Endothelial cell of umbilical vein (primary cell): ENCODE measurements around the gene WIPI1. TPM values are rescaled to one million over a fixed set of nuclear protein-coding genes. Genes with fewer than 3 reads are reported as not detected.

Experiments
- BruUV-seq: library from RNA; stranded (reverse); fragments of 400-500 nt; replicated peaks from 2 replicates; lab custom pipeline; 2021; lab: Mats Ljungman, UMichigan
- CTCF ChIA-PET: fragments of 300-600, 350-600 bp; sonication (Branson Sonifier 250); formaldehyde crosslinking; loops from one replicate; lab custom pipeline; 2021; ENCODE audit warnings: antibody characterized with exemption, inconsistent platforms; lab: Charles Lee
- POLR2A ChIA-PET: fragments of 300-600, 350-600 bp; sonication (Branson Sonifier 250); formaldehyde crosslinking; loops from one replicate; lab custom pipeline; 2021; ENCODE audit warnings: antibody characterized with exemption, inconsistent platforms; lab: Charles Lee
- DNase-seq: peaks from one replicate; pipeline ENCODE4 v3.0.0-alpha.2; 2011; ENCODE audit warnings: low read depth, low spot score
- FAIRE-seq: peaks from 2 replicates; lab custom pipeline; 2011; peaks lifted over from hg19 to GRCh38; lab: Jason Lieb, UNC
- H2AFZ ChIP-seq: 2 replicates; pipeline ENCODE4 v1.6.0; 2012; ENCODE audit warnings: low read depth, low read length, control low read depth, inconsistent platforms
- H3K27ac ChIP-seq: 2 replicates; pipeline ENCODE4 v1.5.1; 2011; ENCODE audit warnings: low read depth, mild to moderate bottlenecking, control low read depth, low read length, moderate library complexity; ENCODE audit not compliant: insufficient read depth
- H3K27me3 ChIP-seq, 2 experiments: 2 replicates each; pipeline versions ENCODE4 v1.6.0 to v1.6.1; 2011; ENCODE audit warnings: low read length in 2 of 2, mixed read lengths in 1 of 2; ENCODE audit not compliant: control insufficient read depth in 2 of 2, insufficient read depth in 2 of 2
- H3K36me3 ChIP-seq, 2 experiments: 2 replicates in 1 of 2; 3 replicates in 1 of 2; pipeline ENCODE4 v1.5.1; 2011; ENCODE audit warnings: low read length in 2 of 2, mild to moderate bottlenecking in 1 of 2, moderate library complexity in 1 of 2; ENCODE audit not compliant: control insufficient read depth in 2 of 2, insufficient read depth in 2 of 2; ENCODE audit errors: extremely low read depth in 1 of 2
- H3K4me1 ChIP-seq: 3 replicates; pipeline ENCODE4 v1.5.1; 2011; ENCODE audit warnings: mild to moderate bottlenecking, low read length; ENCODE audit not compliant: control insufficient read depth, insufficient read depth; ENCODE audit errors: extremely low read depth
- H3K4me2 ChIP-seq: 2 replicates; pipeline ENCODE4 v1.6.1; 2011; ENCODE audit warnings: low read length, control low read depth, mixed read lengths; ENCODE audit not compliant: insufficient read depth
- H3K4me3 ChIP-seq, 3 experiments: fragments of 200-600 bp in 1 of 3; sonication (generic), shearing (Covaris generic) in 1 of 3; replicated peaks in 1 of 3; 2 replicates each; pipeline ENCODE4 v1.5.1; 2011 to 2016; ENCODE audit warnings: control low read depth in 3 of 3, low read length in 3 of 3, mild to moderate bottlenecking in 2 of 3, inconsistent platforms in 1 of 3, low read depth in 1 of 3, moderate library complexity in 1 of 3; ENCODE audit not compliant: insufficient read depth in 1 of 3
- H3K79me2 ChIP-seq: 2 replicates; pipeline ENCODE4 v1.6.0; 2012; ENCODE audit warnings: low read length, inconsistent platforms; ENCODE audit not compliant: control insufficient read depth, insufficient read depth
- H3K9ac ChIP-seq: replicated peaks from 2 replicates; pipeline ENCODE3; 2011; ENCODE audit warnings: low read length, control low read depth; ENCODE audit not compliant: insufficient read depth; ENCODE audit errors: extremely low read depth
- H3K9me1 ChIP-seq: replicated peaks from 3 replicates; pipeline ENCODE4 v1.6.0; 2011; ENCODE audit warnings: mild to moderate bottlenecking, low read length; ENCODE audit not compliant: control insufficient read depth, insufficient read depth; ENCODE audit errors: extremely low read depth
- H3K9me3 ChIP-seq: replicated peaks from 2 replicates; pipeline ENCODE4 v1.5.1; 2012; ENCODE audit warnings: low read length, inconsistent platforms; ENCODE audit not compliant: control insufficient read depth, insufficient read depth
- H4K20me1 ChIP-seq: replicated peaks from 2 replicates; pipeline ENCODE3; 2011; ENCODE audit warnings: mild to moderate bottlenecking, low read length; ENCODE audit not compliant: control insufficient read depth, insufficient read depth; ENCODE audit errors: extremely low read depth
- CTCF ChIP-seq, 2 donors: IDR thresholded peaks; 1 replicate in 1 of 2; 2 replicates in 1 of 2; pipeline ENCODE4 v1.5.1; 2011; ENCODE audit warnings: low read length in 2 of 2, mild to moderate bottlenecking in 2 of 2, moderate library complexity in 2 of 2, control low read depth in 1 of 2, inconsistent platforms in 1 of 2, low read depth in 1 of 2; ENCODE audit not compliant: insufficient read depth in 1 of 2; ENCODE audit errors: extremely low read depth in 1 of 2
- EZH2 ChIP-seq: IDR thresholded peaks from 2 replicates; pipeline ENCODE4 v1.6.1; 2012; ENCODE audit warnings: borderline replicate concordance, low read depth, mild to moderate bottlenecking, moderate library complexity, low read length, inconsistent platforms; ENCODE audit not compliant: severe bottlenecking
- FOS ChIP-seq: IDR thresholded peaks from 2 replicates; pipeline ENCODE4 v1.6.1; 2011; ENCODE audit warnings: mild to moderate bottlenecking, low read length, moderate library complexity, borderline replicate concordance; ENCODE audit not compliant: insufficient read depth
- JUN ChIP-seq: IDR thresholded peaks from 2 replicates; pipeline ENCODE4 v1.6.1; 2011; ENCODE audit warnings: borderline replicate concordance, low read depth; ENCODE audit not compliant: insufficient read length, insufficient read depth
- MAX ChIP-seq: IDR thresholded peaks from 2 replicates; pipeline ENCODE4 v1.6.1; 2011; ENCODE audit not compliant: insufficient read depth, insufficient read length
- MYC ChIP-seq: IDR thresholded peaks from one replicate; pipeline ENCODE4 v1.6.1; 2011; ENCODE audit warnings: mild to moderate bottlenecking, low read depth, low read length
- POLR2A ChIP-seq: IDR thresholded peaks from 2 replicates; pipeline ENCODE4 v1.6.1; 2012; ENCODE audit warnings: low read depth, mild to moderate bottlenecking, control low read depth, low read length
- POLR2AphosphoS5 ChIP-seq: IDR thresholded peaks from 2 replicates; pipeline ENCODE4 v1.6.1; 2012; ENCODE audit warnings: low read depth, mild to moderate bottlenecking, control low read depth, low read length, moderate library complexity; ENCODE audit not compliant: insufficient read depth
- dilution Hi-C: fragments of 300-500 bp; cut with MboI; formaldehyde crosslinking; loops from one replicate; pipeline ENCODE4 v1.15.0; 2019; ENCODE audit warnings: low sequenced_read_pairs; ENCODE audit not compliant: extremely low pct_ligation_motif_present
- intact Hi-C: fragments of 100-400 bp; cut with micrococcal nuclease; formaldehyde crosslinking; loops from one replicate; pipeline ENCODE4 v1.10.0; 2022
- polyA plus RNA-seq, 4 experiments: library from polyadenylated mRNA; depleted of rRNA in 3 of 4; stranded (reverse) in 3 of 4; unstranded in 1 of 4; fragments of >200 nt; gene quantifications; 2 replicates each; pipeline versions ENCODE4 v1.2.1 to v1.2.3, GENCODE V29; 2011 to 2012; ENCODE audit warnings: missing spikeins in 1 of 4
- total RNA-seq: library from RNA; stranded (reverse); gene quantifications from 2 replicates; pipeline ENCODE4 v1.2.3, GENCODE V29; 2021

The WIPI1 gene
- total and polyA plus RNA-seq, 2 donors (not counting 3 experiments of a cell fraction or from before 2014, with no cell fraction given), result 49.9 to 70.3 TPM

- Histone ChIP-seq H3K4me1 (peaks cover 4% of the 10 kb centered on the region), H3K9ac (no peak overlapping the region), H3K4me2 (no peak overlapping the region), H3K36me3 (no peaks in the 10 kb centered on the region), H4K20me1 (no peaks in the 10 kb centered on the region), H3K9me1 (no peaks in the 10 kb centered on the region), H3K27me3 (peaks cover 0 to under 1% of the 10 kb centered on the region in 2 experiments), H3K9me3 (no peaks in the 10 kb centered on the region), H3K27ac (no peak overlapping the region), H2AFZ (no peak overlapping the region), H3K79me2 (no peaks in the 10 kb centered on the region), H3K4me3 (no peak overlapping the region)
- no TSS peak for BruUV-seq
- no peak for TF ChIP-seq CTCF (IDR thresholded peaks at IDR 0.05; ENCODE audit: extremely low read depth in 1 of 2, insufficient read depth in 1 of 2, low read depth in 1 of 2, low read length in 2 of 2)
- TF ChIP-seq FOS, result no peak
- TF ChIP-seq MYC, result no peak
- no peak for TF ChIP-seq EZH2
- TF ChIP-seq POLR2A, result no peak
- no peak for TF ChIP-seq POLR2AphosphoS5
- TF ChIP-seq MAX, result no peak
- TF ChIP-seq JUN, result no peak
- DNase-seq (no peak), FAIRE-seq (no peak)
- ChIA-PET POLR2A (no interaction called here), CTCF (no interaction called here)
- dilution Hi-C loops (no loop called here), intact Hi-C loops (no loop called here)
Observed at GRCh38 chr17:68505951-68506350, 48.7 kb upstream of the WIPI1 start.
